ENCODE data around the gene SEZ6.
"Not testable (repeated sequence)": the region's sequence is repeated elsewhere in the genome, so short reads cannot be mapped to it uniquely, and the experiment has no call there.

SEZ6 gene

DNA sequence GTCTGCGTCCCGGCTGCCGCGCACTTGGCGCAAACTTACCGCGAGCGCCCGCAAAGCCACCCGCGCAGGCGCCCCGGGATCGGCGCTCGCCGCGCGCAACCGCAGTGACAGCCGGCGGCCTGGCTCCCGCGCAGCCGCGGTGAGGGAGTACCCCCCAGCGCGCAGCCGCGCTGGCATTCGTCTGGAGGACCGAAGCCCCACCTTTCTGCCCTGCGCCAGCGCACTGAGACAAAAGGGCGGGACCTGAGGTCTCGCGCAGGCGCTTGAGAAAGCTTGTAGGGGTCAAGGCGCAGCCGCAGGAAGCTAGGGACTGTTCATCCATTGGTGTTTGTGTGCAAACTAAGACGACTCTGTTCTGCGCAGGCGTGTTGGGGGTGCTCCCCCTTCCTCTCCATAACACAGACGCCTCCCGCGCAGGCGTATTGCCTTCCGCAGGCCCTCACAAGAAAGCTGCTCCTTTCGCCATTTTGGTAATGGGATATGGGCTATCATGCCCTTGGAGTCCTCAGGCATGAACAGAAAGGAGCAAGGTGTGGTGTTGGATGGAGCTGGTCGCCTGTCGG lies 54.3 kb downstream of the SEZ6 start, which contains the start of gene PHF12:
TSS of gene PHF12 (minus strand) at position 91 of the 563 bp plus-strand sequence. CDS start 558 bp downstream, outside the sequence.
- DNase-seq: peak; percentile 100

- no peak for DNase-seq
These were observed 54.9 kb downstream of the SEZ6 start for GRCh38 chr17:28950752-28951427.

DNA sequence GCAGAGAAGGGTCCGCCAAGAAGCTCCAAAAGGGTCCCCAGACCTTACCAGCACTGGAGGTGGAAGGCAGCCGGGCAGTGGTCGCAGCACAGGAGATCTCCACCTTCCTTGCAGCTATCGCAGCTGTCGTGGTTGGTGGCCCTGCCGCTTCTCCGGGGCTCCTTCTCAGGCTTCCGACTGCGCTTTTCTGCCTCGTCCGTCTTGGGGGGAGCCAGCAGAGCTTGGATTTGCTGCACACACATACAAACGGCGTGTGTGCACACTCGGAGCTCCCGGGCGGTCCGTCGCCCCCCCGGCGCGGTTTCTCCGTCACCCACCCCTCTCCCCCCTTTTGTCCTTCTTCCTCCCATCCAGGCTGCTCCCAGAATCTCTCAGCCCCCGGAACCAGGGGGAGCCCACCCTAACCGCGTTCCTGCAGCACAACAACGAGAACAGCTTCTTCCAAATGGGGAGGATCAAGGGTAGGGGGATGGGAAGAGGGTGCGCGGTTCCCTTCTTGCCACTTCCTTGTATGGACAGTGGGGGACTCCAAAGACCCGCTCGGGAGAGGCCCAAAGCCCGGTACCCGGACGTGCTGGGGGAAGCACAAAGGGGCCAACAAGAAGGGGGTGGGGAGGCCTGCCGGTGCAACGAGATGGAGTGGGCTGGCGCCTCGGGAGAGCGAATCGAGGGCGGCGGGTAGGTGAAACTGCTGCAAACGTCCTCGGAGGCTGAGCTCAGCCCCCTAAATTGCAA lies 55.6 kb downstream of the SEZ6 start:
- DNase-seq: peak; percentile 70

- peak; percentile 59 for DNase-seq
These were observed 56.4 kb downstream of the SEZ6 start for GRCh38 chr17:28949185-28950016.

DNA sequence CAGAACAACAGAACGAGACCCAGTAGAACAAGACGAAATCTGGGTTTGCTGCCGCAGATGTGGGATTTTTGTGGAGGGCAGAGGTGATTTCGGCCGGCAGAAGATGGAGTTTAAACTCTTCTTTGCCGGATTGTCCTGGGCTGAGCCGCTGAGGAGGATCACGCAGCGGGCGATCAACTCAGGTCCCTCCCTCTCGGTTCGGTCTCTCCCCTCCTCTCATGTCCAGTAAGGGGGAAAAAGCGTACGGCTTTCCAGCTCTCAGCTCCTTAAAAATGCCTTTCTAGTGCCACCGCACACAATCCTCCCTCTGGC lies 57.0 kb downstream of the SEZ6 start:
- DNase-seq: peak; percentile 32

DNA sequence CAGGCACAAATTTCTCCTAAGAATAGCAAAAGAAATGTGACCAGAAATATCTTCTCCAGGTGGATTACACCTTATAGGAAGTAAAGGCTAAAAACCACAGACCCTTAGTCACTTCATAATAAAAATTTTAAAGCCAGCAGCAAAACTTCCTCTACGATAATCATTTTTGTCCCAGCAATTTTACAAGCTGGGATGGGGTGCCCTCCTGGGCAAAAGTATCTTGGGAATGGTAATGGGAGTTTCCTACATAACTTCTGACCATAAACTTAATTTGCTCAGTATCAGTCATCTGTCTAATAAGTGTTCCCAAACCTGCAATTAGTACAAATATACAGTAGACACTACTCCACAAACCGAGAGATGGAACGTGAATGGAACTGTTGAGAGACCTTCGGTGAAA lies 57.5 kb downstream of the SEZ6 start:
- DNase-seq: no peak

DNA sequence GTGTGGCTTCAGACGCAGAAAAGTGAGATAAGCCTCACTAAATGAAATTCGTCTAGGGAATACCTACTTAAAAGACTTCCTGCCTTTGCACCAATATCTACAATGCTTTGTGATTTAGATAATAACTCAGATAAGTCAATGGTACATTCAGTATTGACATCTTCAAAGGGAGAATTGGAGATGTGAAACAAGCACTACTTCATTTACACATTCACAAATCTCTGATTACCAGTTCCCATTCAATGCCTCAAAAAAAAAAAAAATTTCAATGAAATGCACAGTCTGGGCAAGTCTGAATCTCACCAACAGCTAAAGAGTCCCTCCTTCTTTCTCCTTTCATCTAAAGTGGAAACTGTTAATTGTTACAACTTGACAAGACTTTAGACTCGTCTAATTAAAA lies 58.2 kb downstream of the SEZ6 start:
- DNase-seq: no peak

- DNase-seq: peak; percentile 50
These were observed 59.6 kb downstream of the SEZ6 start for GRCh38 chr17:28946239-28946638.

DNA sequence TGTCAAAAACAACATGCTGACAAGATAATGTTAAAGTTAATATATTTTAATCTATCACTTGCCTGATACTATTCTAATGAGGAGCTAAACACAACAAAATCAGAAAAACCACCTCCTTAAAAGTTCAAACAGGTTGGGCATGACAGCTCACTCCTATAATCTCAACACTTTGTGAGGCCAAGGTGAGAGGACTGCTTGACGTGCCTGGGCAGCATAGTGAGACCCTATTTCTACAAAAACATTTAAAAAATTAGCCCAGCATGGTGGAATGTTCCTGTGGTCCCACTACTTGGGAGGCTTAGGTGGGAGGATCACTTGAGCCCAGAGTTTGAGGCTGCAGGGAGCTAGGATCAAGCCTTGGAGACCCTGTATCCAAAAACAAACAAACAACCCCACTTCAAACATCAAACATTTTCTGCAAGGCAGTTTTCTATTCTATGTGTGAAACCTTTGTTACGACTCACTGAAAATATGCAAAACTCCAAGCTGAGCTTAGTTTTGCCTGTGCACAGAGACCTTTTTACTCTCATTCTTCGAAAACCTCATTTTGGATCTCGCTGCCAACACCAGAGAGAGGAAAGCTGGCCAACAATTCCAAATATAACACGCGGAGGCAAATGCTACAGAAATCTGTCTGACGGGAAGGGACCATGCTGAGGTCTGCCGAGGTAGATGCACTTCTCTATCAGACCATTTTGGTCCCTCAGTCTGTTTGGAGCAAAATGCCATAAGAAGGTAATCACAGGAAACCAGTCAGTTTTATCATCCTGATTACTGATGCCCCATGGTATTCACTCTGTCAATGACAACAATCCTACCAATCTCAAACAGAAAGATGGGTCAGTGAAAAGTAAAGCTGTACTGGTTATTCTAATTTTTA lies 60.7 kb downstream of the SEZ6 start:
- DNase-seq: no peak

- DNase-seq: no peak
These were observed 61.5 kb downstream of the SEZ6 start for GRCh38 chr17:28944343-28944742.

DNA sequence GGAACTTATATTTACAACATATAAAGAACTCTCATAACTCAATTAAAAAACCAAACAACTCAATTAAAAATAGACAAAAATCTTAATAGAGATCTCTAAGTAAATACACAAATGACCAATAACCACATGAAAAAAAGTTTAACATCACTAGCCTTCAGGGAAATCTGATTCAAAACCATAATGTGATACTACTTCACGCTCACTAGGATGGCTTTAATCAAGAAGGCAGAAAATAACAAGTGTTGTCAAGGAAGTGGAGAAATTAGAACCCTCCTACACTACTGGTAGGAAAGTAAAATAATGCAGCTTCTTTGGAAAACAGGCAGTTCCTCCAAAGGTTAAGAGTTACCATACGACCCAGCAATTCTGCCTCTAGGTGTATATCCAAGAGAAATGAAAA lies 62.9 kb downstream of the SEZ6 start:
- no peak for DNase-seq

- DNase-seq: no peak
These were observed 64.6 kb downstream of the SEZ6 start for GRCh38 chr17:28941251-28941650.

DNA sequence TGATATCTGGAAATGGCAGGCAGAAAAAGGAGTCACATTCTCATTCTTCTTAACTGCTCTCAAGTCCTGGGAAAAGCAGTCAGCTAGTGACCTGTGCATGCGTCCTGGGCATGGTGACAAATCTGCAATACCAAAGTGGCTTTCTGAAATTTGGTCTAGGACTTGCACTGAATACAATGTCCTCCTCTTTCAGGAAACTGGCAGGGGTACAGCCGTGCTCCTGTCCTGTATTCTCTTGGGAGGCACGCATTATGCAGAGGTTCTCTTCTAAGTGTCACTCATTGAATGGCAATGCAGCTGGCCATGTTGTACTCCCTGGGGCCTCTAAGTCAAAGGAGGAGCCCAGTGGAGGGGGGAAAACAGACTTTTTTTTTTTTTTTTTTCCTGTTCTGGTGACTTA lies 65.2 kb downstream of the SEZ6 start:
- no peak for DNase-seq

DNA sequence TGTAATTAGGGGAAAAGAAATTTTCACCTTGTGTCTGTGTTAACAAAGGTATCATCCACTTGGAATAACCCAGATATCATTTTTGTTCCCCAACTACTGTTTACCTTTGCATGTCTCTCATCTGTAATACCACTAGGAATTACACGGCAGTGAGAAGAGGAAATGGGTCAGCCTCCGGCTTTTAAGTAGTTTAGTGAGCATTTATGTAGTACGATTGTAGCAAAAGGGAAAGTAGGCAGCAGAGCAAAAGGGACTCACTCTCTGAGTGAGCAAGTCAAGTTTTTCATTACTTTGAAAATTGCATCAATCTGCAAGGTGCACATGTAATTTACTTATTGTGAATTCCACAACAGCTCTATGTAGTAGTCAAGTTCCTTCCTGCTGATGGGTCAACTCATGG lies 65.7 kb downstream of the SEZ6 start:
- DNase-seq: no peak

DNA sequence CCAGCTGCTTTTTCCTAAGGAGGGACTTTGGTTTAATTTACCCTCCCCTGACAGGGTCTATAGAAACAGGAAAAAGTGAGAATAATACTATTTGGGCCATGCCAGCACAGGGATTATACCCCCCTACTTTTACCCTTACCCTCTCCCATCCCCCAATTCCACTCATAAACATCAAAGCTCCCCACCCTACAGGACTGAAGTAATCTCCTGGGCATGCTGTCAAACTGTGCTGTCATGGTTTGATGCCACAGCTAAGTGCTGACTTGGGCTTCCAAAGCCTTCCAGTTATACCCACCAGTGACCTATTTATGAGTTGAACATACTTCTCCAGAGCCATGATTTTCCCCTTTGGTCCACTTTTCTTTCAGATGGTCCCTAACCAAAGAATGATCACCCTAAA lies 67.3 kb downstream of the SEZ6 start:
- DNase-seq: no peak

- DNase-seq: peak; percentile 61
These were observed 68.6 kb downstream of the SEZ6 start for GRCh38 chr17:28937044-28937729.

DNA sequence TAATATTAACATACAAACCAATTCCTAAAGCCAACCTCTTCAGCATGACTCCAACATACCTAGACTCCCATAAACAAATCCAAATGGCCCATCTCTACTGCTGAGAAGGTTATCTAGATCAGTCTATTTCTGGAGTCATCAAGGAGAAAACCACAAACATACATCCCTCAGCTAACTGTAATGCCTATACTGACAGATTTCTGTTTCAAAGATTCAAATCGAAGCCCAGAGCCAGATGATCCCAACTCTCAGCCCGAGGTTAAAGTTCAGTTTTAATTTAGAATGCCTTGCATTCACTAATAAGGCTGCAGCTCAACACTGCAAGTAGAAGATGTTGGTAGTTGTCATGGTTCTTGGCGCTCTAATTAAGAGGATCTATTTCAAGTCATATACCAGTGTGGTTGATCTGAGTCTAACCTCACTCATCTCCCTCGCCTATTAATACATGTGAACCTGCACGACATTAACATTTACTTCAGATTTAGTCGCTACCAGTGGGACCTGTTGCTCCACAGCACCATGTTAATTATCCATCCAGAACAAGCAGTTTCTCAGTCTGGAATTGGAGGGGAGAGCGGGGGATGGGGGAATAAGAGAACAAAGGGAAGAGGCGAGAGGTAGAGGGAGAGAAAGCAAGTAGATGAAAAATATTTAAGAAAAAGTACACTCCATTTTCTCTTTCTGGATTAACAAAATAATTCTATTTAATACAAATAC lies 69.9 kb downstream of the SEZ6 start:
- no peak for DNase-seq

DNA sequence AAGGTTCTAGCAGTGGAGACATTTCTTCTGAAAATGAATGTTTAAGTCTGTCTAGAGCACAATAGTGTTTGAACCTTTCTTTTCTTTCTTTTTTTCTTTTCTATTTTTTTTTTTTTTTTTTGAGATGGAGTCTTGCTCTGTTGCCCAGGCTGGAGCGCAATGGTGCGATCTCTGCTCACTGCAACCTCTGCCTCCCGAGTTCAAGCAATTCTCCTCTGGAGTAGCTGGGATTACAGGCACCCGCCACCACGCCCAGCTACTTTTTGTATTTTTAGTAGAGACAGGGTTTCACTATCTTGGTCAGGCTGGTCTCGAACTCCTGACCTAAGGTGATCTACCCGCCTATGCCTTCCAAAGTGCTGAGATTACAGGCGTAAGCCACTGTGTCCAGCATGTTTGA lies 71.3 kb downstream of the SEZ6 start:
- DNase-seq: not testable (repeated sequence)

- peak; percentile 32 for DNase-seq
These were observed 76.0 kb downstream of the SEZ6 start for GRCh38 chr17:28929787-28930186.

- no peak for DNase-seq
These were observed 77.8 kb downstream of the SEZ6 start for GRCh38 chr17:28928061-28928460.

DNA sequence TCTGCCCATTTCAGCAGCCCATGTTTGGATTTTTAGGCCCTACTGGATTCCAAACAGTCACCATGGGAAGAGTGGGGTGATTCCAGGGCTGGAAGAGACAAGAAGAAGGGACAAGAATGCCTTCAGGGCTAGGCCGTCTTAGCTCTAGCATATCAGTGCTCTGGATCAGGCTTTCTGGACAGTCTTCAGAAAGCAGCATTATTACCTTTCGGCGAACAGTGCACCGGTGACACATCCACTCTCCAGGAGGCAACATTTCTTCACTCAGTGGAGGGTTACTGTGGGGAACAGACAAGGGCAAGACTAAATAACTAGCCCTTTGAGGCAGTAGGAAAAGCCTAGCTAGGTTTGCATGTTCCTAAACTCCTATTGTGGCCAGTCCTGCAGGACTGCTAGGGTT lies 79.0 kb downstream of the SEZ6 start:
- no peak for DNase-seq

Measured in hematopoietic multipotent progenitor cell treated with erythropoietin and hydrocortisone succinate and interleukin-3 and kit ligand, for 6 days (in vitro differentiated cells).